ENCODE results near the gene SMIM38.

SMIM38 gene

GRCh38 chr11:69204941-69205742 lies 49.4 kb downstream of the SMIM38 start:
- TF ChIP-seq CTCF (IDR thresholded peaks at IDR 0.05; ENCODE audit: low read depth, low read length): no peak
- Histone ChIP-seq H3K27me3 (no peaks in the 10 kb centered on the region), H3K4me1 (peaks cover 12% of the 10 kb centered on the region), H3K36me3 (no peaks in the 10 kb centered on the region), H3K9me3 (no peaks in the 10 kb centered on the region; the same call in 1 of the 2 replicates), H3K4me3 (ENCODE audit: low read depth, low read length) (no peak overlapping the region)
- DNase-seq: no peak
